Panc1 (cell line): ENCODE results near the gene NDUFAF3. TPM values are rescaled to one million over a fixed set of nuclear protein-coding genes. Genes with fewer than 3 reads are reported as not detected.

ENCODE experiments used
- ATAC-seq: fragments of 200-7000 bp; cut with Tn5 transposase; 2 replicates; pipeline ENCODE4 v1.9.1; 2020; ENCODE audit warnings: mild to moderate bottlenecking, moderate library complexity
- BruUV-seq: library from RNA; stranded (reverse); fragments of 400-500 nt; replicated peaks from 2 replicates; lab custom pipeline; 2021; lab: Mats Ljungman, UMichigan
- CTCF ChIA-PET: fragments of 300-600 bp; sonication (Branson Sonifier 250); formaldehyde crosslinking; loops from one replicate; lab custom pipeline; 2022; ENCODE audit warnings: antibody characterized with exemption; lab: Charles Lee
- POLR2A ChIA-PET: fragments of 300-600 bp; sonication (Branson Sonifier 250); formaldehyde crosslinking; loops from one replicate; lab custom pipeline; 2022; ENCODE audit warnings: antibody characterized with exemption; lab: Charles Lee
- DNase-seq: peaks from one replicate; pipeline ENCODE4 v3.0.0-alpha.2; 2010; ENCODE audit warnings: low read depth, low spot score
- H3K27ac ChIP-seq: 2 replicates; pipeline ENCODE4 v1.5.1; 2011; ENCODE audit warnings: mild to moderate bottlenecking, low read length, inconsistent platforms
- H3K27me3 ChIP-seq: fragments of 200-500 bp; sonication (Bioruptor generic); 2 replicates; pipeline ENCODE4 v1.6.0; 2014; ENCODE audit warnings: low read length, inconsistent platforms; ENCODE audit not compliant: control insufficient read depth, insufficient read depth
- H3K36me3 ChIP-seq: fragments of 200-500 bp; sonication (Bioruptor generic); 2 replicates; pipeline ENCODE4 v1.5.1; 2014; ENCODE audit warnings: inconsistent platforms, mild to moderate bottlenecking, low read length, moderate library complexity; ENCODE audit not compliant: control insufficient read depth, insufficient read depth
- H3K4me1 ChIP-seq: 2 replicates; pipeline ENCODE4 v1.5.1; 2011; ENCODE audit warnings: inconsistent platforms, mild to moderate bottlenecking, low read length, moderate library complexity; ENCODE audit not compliant: control insufficient read depth, insufficient read depth
- H3K4me3 ChIP-seq, 2 experiments: 2 replicates each; pipeline ENCODE4 v1.5.1; 2011 to 2012; ENCODE audit warnings: low read depth in 2 of 2, low read length in 2 of 2, mild to moderate bottlenecking in 2 of 2, inconsistent platforms in 1 of 2, moderate library complexity in 1 of 2
- H3K9me3 ChIP-seq: fragments of 200-500 bp; sonication (Bioruptor generic); 2 replicates; pipeline ENCODE4 v1.5.1; 2014; ENCODE audit warnings: low read depth, mild to moderate bottlenecking, inconsistent platforms, low read length, moderate library complexity; ENCODE audit not compliant: control insufficient read depth, insufficient read depth
- CTCF ChIP-seq: fragments of 450-650 bp; IDR thresholded peaks from 2 replicates; pipeline ENCODE4 v1.5.1; 2017; ENCODE audit warnings: mild to moderate bottlenecking
- POLR2AphosphoS5 ChIP-seq: IDR thresholded peaks from 2 replicates; pipeline ENCODE4 v1.6.1; 2012; ENCODE audit warnings: mild to moderate bottlenecking, low read depth, low read length, moderate library complexity
- SIN3A ChIP-seq: IDR thresholded peaks from 2 replicates; pipeline ENCODE4 v1.6.1; 2012; ENCODE audit warnings: low read depth, mild to moderate bottlenecking, low read length, moderate library complexity, borderline replicate concordance; ENCODE audit not compliant: insufficient read depth
- TCF7L2 ChIP-seq: IDR thresholded peaks from 2 replicates; pipeline ENCODE4 v1.6.1; 2011; ENCODE audit warnings: mild to moderate bottlenecking, low read depth, low read length, inconsistent platforms
- in situ Hi-C: cut with HindIII; loops from 2 replicates; pipeline ENCODE4 v1.10.0; 2016; ENCODE audit warnings: low sequenced_read_pairs, low pct_unique_long_range_greater_than_20kb
- intact Hi-C: fragments of 100-400 bp; cut with micrococcal nuclease; formaldehyde crosslinking; loops from one replicate; pipeline ENCODE4 v1.10.0; 2022; ENCODE audit not compliant: unreplicated experiment
- total RNA-seq: library from RNA; stranded (reverse); gene quantifications from one replicate; pipeline ENCODE4 v1.2.1, GENCODE V29; 2021; ENCODE audit not compliant: unreplicated experiment
- TF ChIP-seq, protein P1 (sequence below), 2 experiments: IDR thresholded peaks; 2 replicates each; pipeline ENCODE4 v1.6.1; 2011 to 2012; ENCODE audit warnings: low read depth in 2 of 2, control low read depth in 1 of 2, low read length in 1 of 2, mild to moderate bottlenecking in 1 of 2, moderate library complexity in 1 of 2; ENCODE audit not compliant: insufficient read depth in 1 of 2

Gene NDUFAF3
- total RNA-seq, 1 experiment from 2014 or later: 101 TPM

GRCh38 chr3:48997714-48998637 lies 23.9 kb upstream of the NDUFAF3 start:
- CTCF ChIA-PET: no interaction called here
- BruUV-seq: no TSS peak
- Histone ChIP-seq H3K4me1 (peaks cover 6% of the 10 kb centered on the region), H3K9me3 (no peaks in the 10 kb centered on the region), H3K36me3 (no peaks in the 10 kb centered on the region), H3K27ac (peak overlapping the region; percentile 13; the same call in 1 of the 2 replicates), H3K27me3 (no peaks in the 10 kb centered on the region), H3K4me3 (no peak overlapping the region)
- intact Hi-C loops (no loop called here), in situ Hi-C loops (no loop called here)
- DNase-seq (no peak), ATAC-seq (no peak)
- POLR2A ChIA-PET: no interaction called here
- no peak for TF ChIP-seq POLR2AphosphoS5
- TF ChIP-seq CTCF: no peak
- TF ChIP-seq SIN3A: no peak
- TF ChIP-seq TCF7L2: no peak
- TF ChIP-seq, protein P1, sequence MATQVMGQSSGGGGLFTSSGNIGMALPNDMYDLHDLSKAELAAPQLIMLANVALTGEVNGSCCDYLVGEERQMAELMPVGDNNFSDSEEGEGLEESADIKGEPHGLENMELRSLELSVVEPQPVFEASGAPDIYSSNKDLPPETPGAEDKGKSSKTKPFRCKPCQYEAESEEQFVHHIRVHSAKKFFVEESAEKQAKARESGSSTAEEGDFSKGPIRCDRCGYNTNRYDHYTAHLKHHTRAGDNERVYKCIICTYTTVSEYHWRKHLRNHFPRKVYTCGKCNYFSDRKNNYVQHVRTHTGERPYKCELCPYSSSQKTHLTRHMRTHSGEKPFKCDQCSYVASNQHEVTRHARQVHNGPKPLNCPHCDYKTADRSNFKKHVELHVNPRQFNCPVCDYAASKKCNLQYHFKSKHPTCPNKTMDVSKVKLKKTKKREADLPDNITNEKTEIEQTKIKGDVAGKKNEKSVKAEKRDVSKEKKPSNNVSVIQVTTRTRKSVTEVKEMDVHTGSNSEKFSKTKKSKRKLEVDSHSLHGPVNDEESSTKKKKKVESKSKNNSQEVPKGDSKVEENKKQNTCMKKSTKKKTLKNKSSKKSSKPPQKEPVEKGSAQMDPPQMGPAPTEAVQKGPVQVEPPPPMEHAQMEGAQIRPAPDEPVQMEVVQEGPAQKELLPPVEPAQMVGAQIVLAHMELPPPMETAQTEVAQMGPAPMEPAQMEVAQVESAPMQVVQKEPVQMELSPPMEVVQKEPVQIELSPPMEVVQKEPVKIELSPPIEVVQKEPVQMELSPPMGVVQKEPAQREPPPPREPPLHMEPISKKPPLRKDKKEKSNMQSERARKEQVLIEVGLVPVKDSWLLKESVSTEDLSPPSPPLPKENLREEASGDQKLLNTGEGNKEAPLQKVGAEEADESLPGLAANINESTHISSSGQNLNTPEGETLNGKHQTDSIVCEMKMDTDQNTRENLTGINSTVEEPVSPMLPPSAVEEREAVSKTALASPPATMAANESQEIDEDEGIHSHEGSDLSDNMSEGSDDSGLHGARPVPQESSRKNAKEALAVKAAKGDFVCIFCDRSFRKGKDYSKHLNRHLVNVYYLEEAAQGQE (IDR thresholded peaks at IDR 0.05; ENCODE audit: insufficient read depth in 1 of 2, low read depth in 2 of 2, low read length in 1 of 2): no peak

- no peaks in the 10 kb centered on the region for H3K36me3 ChIP-seq
- TF ChIP-seq CTCF (no peak), SIN3A (no peak), TCF7L2 (no peak), POLR2AphosphoS5 (no peak)
- TF ChIP-seq, protein P1 (IDR thresholded peaks at IDR 0.05; ENCODE audit: insufficient read depth in 1 of 2, low read depth in 2 of 2, low read length in 1 of 2): no peak
- CTCF ChIA-PET: no interaction called here
- DNase-seq (no peak), ATAC-seq (peak; percentile 49; the same call in 1 of the 2 replicates)
- BruUV-seq: no TSS peak
- no peaks in the 10 kb centered on the region for H3K27me3 ChIP-seq
- H3K9me3 ChIP-seq: no peaks in the 10 kb centered on the region
- peak overlapping the region; percentile 59 for H3K27ac ChIP-seq
- in situ Hi-C loops (no loop called here), intact Hi-C loops (no loop called here)
- POLR2A ChIA-PET: no interaction called here
- peaks cover 6% of the 10 kb centered on the region for H3K4me1 ChIP-seq
- H3K4me3 ChIP-seq: no peak overlapping the region
Measured at GRCh38 chr3:48999085-48999858, 22.6 kb upstream of the NDUFAF3 start.
